Measurements from ENCODE around the gene EBI3.
"Not testable (repeated sequence)": the region's sequence is repeated elsewhere in the genome, so short reads cannot be mapped to it uniquely, and the experiment has no call there.

The EBI3 gene

DNA sequence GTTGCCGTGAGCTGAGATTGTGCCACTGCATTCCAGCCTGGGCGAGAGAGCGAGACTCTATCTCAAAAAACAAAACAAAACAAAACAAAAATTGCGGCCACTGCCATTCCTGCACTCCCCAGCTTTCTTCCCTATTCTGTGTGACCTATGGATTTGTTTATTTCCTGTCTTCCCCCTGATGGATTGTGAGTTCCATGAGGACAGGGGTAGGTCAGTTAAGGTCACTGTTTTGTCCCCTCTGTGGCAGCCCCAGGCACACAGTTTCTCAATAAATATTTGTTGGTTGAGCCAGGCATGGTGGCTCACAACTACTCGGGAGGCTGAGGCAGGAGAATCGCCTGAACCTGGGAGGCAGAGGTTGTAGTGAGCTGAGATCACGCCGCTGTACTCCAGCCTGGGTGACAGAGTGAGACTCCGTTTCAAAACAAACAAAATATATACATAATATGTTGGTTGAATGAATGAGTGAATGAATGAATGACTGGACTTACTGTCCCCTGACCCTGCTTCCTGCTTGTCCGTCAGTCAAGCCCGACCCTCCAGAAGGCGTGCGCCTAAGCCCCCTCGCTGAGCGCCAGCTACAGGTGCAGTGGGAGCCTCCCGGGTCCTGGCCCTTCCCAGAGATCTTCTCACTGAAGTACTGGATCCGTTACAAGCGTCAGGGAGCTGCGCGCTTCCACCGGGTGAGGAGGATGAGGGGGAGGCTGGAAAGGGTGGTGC is 5.0 kb downstream of the EBI3 start:
- DNase-seq (ENCODE audit: low read depth in 3 of 3): no peak

DNA sequence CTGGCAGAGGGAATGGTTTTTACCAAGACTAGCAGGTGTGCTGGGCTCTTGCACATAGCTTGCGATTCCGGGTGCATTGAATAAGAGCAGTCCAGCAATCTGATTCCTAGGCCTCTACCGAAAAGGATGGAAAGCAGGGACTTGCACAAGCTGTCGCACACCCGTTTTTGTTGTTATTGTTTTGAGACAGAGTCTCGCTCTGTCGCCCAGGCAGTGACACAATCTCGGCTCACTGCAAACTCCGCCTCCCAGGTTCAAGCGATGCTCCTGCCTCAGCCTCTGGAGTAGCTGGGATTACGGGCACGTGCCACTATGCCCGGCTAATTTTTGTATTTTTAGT is 5.5 kb downstream of the EBI3 start:
- no peak for DNase-seq (ENCODE audit: low read depth in 3 of 3)

DNA sequence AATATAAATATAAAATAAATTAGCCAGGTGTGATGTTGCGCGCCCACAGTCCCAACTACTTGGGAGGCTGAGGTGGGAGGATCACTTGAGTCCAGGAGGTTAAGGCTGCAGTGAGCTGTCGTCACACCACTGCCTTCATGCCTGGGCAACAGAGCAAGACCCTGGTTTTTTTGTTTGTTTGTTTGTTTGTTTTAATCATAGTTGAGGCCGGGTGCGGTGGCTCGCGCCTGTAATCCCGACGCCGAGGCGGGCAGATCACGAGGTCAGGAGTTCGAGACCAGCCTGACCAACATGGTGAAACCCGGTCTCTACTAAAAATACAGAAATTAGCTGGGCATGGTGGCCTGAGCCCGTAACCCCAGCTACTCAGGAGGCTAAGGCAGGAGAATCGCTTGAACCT is 8.2 kb downstream of the EBI3 start:
- DNase-seq (ENCODE audit: low read depth in 3 of 3): not testable (repeated sequence)

DNA sequence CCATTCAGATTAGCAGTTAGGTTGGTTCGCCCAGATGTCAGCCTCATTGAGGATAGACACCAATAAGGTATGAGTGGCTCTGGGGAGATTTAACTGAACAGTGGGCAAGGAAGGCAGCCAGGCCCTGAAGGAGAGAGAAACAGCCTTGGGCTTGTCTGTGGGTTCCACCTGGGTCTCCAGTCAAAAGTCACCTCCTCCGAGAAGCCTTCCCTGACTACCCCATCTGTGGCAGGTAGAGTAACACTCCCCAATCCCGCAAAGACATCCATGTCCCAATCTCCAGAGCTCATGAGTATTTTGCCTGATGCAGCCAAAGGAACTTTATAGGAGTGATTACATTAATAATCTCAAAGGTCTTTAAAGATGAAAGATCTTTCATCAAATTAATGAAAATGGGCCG is 9.5 kb downstream of the EBI3 start:
- no peak for DNase-seq (ENCODE audit: low read depth in 3 of 3)

DNA sequence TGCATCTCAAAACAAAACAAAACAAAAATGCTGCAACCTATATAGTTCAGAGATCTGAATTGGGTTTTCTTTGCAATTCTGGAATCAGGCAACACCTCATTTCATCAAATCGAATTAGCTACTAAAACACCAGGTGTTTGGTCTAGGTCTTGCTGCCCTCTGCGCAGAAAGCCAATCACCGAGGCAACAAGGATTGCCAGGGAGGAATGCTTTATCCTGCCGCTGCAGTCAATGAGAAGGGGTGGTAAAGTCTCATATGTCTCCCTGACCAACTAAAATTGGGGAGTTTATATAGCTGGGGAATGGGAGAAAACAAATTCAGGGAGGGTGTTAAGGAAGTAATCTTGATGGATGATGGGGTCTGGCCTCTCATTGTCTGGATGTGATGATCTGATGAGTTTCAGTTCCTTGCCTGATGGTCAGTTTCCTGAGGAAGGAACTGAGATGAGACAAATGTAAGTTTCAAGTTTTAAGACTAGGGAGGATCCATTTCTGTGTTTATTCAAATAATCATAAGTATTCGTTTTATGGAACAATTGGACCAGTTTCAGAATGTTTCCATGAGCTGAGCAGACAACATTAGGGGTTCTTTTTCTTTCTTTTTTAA is 12.6 kb downstream of the EBI3 start:
- no peak for DNase-seq (ENCODE audit: low read depth in 3 of 3)

DNA sequence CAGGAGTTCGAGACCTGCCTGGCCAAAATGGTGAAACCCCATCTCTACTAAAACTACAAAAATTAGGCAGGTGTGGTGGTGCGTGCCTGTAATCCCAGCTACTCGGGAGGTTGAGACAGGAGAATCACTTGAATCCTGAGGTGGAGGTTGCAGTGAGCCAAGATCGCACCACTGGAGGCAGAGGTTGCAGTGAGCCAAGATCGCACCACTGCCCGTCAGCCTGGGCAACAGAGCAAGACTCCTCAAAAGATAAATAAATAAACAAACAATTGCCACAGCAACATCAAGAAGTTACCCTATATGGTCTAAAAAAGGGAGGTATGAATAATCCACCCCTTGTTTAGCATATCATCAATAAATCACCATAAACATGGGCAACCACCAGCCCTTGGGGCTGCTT is 16.6 kb downstream of the EBI3 start:
- not testable (repeated sequence) for DNase-seq (ENCODE audit: low read depth in 3 of 3)

DNA sequence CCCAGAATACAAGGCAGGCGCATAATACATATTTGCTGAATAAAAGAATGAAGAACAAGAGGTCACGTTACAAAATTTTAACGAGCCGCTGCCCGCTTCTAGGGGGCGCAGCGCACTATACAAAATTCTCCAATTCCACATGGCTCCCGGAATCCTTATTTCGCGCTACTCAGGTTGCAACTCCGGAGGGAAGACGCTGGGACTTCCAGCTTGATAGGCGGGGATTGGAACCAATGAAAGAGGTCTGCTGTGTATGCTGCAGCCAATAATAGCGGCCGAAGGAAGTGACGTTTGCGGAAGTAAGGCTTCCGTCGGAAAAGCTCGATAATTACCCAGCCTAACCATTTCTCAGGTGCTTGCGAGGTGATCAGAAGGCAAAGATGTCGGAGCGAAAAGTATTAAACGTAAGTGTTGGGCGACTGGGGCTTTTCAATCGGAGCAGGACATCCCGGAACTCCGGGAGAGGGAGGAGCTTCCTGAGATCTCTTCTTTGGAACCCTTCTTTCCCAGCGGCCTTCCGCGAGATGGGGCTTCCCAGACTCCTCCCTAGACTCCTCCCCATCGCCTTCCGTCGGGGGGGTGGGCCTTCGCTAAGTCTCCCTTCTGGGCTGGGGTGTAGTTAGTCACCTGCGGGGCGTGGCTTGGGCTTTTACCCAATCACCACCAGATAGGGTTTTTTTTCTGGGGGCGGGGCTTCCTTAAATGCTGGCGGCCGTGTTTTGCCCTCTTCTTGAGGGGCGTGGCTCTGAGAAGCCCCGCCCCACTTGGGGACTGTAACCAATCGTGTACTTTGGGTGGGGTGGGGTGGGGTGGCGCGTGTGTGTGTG is 17.7 kb downstream of the EBI3 start, which contains the start of gene YJU2:
Gene YJU2 (plus strand): TSS at position 314 of the 827 bp plus-strand sequence. CDS start 67 bp downstream, at position 381.
- DNase-seq (ENCODE audit: low read depth in 3 of 3): peak; percentile 98 to 99 (median 99)

DNA sequence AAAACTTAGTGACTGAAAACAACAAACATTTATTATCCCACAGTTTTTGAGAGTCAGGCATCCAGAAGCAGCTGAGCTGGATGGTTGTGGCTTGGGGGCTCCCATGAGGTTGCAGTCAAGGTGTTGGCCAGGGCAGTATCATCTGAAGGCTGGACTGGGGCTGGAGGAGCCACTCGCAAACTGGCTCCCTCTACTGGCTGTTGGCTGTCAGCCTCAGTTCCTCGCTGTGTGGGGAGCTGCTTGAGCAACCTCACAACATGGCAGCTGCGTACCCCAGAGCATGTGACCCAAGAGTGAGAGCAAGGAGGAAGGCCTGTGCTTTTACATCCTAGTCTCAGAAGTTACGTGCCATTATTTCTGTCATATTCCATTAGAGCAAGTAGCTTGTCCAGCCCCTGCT is 27.2 kb downstream of the EBI3 start:
- DNase-seq (ENCODE audit: low read depth in 3 of 3): no peak

DNA sequence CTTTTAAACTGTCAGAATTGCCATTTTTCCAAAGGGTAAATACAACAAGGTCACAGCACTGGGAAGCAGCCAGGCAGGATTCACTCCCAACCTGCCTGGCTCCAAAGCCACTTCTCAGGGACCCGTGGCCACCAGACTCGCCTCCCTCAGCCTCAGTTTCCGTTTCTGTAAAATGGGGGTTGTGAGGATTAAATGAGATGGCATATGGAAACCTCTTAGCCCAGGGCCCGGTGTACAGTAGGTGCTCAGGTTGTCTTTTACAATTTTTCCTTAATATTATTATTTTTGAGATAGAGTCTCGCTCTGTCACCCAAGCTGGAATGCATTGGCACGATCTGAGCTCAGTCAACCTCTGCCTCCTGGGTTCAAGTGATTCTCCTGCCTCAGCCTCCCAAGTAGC is 27.7 kb downstream of the EBI3 start:
- no peak for DNase-seq (ENCODE audit: low read depth in 3 of 3)

DNA sequence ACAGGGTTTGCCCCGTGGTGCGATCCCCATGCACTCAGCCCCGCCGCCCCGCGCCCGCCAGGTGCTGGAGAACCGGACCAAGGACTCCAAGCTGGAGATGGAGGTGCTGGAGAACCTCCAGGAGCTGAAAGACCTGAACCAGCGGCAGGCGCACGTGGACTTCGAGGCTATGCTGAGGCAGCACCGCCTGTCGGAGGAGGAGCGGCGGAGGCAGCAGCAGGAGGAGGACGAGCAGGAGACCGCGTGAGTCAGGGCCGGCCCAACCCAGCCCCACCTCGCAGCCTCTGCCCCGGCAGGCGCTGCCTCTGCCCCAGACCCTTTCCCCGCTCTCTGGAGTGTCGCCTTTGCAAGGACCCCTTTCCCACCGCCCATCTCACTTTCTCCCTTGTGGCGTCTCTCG is 28.9 kb downstream of the EBI3 start:
- DNase-seq (ENCODE audit: low read depth in 3 of 3): no peak

DNA sequence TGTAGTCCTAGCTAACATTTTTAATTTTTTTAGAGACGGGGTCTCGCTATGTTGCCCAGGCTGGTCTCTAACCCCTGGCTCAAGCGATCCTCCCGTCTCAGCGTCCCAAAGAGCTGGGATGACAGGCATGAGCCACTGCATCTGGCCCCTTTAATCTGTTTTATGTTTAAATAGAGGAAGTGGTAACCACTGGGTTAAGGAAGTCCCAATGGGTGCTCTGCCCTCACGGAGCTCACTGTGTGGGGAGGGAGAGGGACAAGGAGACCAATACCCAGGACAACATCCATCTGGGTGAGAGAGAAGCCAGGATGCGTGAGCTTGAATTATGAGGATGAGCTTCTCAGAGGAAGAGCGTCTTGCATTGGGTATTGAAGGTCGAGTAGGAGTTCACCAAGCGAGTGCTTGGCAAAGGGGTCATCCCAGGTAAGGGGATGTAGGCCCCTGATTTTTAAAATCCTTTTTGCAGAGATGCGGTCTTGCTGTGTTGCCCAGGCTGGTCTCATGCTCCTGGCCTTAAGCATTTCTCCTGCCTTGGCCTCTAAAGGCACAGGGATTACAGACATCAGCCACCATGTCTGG is 31.4 kb downstream of the EBI3 start:
- DNase-seq (ENCODE audit: low read depth in 3 of 3): no peak

DNA sequence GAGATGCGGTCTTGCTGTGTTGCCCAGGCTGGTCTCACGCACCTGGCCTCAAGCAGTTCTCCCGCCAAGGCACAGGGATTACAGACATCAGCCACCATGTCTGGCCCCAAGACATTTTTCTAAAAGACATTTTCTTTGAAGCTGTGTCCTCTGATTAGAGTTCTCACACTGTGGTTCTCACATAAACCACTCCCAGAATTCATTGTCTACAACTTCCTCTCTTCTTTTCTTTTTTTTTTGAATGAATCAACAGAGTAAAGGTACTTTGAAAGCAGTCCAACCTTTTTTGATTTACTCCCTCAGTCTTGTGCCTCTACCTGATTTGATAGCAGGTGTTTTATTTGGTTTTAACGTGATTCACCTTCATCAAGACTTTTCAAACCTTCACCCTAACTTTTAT is 35.5 kb downstream of the EBI3 start:
- DNase-seq (ENCODE audit: low read depth in 3 of 3): no peak

DNA sequence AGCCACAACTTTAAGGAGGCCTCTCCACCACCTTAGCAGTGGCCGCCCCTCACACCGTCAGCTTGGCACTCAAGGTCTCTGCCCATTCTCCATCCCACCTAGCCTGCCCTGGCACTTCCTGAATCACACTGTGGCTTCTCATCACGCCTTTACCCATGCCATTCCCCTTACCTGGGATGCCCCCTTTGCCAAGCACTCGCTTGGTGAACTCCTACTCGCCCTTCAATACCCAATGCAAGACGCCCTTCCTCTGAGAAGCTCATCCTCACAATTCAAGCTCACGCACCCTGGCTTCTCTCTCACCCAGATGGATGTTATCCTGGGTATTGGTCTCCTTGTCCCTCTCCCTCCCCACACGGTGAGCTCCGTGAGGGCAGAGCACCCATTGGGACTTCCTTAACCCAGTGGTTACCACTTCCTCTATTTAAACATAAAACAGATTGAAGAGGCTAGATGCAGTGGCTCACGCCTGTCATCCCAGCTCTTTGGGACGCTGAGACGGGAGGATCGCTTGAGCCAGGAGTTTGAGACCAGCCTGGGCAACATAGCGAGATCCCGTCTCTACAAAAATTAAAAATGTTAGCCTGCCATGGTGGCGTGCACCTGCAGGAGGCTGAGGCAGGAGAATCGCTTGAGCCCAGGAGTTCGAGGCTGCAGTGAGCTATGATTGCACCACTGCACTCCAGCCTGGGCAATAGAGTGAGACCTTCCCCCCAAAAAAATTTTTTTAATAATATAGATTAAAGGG is 37.1 kb downstream of the EBI3 start:
- no peak for DNase-seq (ENCODE audit: low read depth in 3 of 3)

DNA sequence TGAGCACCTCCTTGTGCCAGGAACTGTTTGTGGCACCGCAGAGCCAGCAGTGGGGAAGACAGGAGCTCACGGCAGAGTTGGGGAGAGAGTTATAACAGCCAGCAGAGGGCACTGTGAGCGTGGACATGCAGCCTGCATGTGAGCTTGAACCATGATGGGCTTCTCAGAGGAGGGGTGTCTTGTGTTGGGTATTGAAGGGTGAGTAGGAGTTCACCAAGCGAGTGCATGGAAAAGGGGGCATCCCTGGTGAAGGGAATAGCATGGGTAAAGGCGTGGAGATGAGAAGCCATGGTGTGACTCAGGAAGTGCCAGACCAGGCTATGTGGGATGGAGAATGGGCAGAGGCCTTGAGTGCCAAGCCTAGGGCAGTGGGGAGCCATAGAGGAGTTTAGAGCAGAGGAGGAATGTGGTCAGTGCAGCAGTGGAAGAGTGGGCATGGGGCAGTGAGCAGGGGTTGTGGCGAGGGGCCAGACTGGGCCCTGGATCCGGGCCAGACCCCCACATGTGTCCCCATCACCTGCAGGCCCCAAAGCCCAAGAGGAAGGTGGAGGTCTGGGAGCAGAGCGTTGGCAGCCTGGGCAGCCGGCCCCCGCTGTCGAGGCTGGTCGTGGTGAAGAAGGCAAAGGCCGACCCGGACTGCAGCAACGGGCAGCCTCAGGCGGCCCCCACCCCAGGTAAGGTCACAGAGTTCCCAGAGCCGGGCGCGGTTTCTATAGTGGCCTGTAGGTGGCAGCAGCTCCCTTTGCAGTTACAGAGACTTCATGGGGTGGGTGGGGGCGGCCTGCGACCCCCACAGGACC is 38.0 kb downstream of the EBI3 start:
- DNase-seq (ENCODE audit: low read depth in 3 of 3): peak; percentile 37 to 63 (median 37)

DNA sequence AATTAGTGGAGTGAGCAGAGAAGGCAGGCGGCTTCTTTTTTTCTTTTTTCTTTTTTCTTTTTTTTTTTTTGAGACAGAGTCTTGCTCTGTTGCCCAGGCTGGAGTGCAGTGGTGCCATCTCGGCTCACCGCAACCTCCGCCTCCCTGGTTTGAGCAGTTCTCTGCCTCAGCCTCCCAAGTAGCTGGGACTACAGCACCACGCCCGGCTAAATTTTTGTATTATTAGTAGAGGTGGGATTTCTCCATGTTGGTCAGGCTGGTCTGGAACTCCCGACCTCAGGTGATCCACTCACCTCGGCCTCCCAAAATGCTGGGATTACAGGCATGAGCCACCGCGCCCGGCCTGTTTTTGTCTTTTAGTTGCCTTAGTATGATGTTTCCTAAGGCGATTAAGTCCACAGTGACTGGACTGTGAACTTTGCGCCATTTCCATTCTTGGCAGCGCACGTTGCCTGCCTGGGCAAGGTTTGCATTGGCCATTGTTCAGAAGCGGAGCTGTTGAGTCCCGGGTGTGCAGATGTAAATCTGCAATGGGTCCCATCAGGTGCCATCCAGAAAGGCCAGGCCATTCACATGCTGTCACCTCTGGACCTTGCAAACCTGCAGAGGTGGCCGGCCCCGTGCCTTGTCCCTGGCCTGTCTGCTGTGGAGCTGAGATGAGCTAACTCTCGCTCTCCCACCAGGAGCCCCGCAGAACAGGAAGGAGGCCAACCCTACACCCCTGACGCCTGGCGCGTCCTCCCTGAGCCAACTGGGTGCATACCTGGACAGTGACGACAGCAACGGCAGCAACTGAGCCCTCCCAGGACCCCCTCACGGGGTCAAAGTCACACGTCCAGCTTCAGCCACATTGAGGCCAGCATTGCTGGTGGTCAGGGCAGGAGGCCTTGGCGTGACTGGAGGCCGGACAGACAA is 38.8 kb downstream of the EBI3 start:
- DNase-seq (ENCODE audit: low read depth in 3 of 3): no peak

DNA sequence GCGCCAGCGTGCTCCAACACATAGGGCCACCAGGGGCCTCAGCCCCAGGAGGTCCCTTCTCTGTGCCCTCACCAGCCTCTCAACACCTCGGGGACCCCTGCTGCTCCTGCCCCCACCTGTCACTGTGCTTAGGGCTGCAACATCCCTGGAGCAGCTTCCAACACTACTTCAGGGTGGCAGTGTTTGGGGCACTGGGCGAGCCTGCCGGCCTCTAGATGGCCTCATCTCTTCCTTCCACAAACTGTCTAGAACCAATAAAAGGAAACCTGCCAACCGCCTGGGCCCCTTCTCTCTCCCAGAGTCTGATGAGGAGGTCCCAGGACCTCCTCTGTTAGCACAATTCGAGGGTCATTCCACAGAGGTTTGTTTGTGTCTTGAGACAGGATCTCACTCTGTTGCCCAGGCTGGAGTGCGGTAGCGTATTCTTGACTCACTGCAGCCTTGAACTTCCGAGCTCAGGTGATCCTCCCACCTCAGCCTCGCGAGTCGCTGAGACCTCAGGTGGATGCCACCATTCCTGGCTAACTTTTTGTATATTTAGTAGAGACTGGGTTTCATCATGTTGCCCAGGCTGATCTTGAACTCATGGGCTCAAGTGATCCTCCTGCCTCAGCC is 39.6 kb downstream of the EBI3 start:
- no peak for DNase-seq (ENCODE audit: low read depth in 3 of 3)

DNA sequence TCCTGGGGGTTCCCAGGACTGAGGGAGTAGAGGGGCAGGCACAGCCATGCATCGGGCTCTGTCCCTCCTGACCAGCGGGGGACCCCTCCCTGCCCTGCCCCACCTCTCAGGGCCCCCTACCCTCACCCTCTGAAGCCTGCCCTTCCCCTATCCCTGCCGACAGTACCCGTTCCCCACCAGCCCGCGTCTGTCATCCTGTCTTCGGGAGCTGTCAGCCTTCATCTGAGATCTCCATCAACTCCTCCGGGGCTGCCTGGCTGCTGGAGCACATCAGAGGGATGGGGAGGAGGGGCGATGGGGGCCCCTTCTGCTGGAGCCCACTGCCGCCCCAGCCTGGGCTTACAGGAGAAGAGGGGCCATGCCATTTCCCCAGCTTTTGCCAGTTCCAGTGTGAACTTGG is 43.6 kb downstream of the EBI3 start:
- no peak for DNase-seq (ENCODE audit: low read depth in 3 of 3)

DNA sequence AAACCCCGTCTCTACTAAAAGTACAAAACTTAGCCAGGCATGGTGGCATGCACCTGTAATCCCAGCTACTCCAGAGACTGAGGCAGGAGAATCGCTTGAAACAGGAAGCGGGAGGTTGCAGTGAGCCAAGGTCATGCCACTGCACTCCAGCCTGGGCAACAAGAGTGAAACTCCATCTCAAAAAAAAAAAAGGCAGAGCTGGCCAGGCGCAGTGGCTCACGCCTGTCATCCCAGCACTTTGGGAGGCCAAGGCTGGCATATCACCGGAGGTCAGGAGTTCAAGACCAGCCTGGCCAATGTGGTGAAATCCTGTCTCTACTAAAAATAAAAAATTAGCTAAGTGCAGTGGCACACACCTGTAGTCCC is 45.0 kb downstream of the EBI3 start:
- not testable (repeated sequence) for DNase-seq (ENCODE audit: low read depth in 3 of 3)

DNA sequence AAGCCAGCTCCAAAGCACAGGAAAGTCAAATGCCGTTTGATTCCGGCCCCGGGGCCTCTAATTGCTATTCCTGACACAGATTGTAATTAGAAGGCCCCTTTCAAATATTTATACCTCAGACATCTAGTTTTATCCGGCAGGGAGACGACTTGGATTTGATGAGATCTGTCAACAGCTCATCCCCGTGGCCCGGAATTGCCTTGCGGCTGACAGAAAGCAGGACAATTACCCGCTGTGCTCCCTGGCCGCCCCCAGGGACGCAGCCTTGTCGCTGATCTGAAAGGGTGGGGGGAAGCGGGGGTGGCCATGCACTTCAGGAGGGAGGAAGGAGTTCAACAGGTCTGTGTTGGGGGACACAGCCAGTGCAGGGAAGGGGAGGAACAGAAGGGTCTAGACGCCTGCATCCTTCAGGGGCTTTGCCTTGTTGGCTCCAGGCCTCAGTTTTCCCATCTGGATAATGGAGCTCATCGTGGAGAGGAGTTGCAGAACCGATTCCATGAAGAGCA is 47.9 kb downstream of the EBI3 start:
- no peak for DNase-seq (ENCODE audit: low read depth in 3 of 3)
